ENCODE data around the gene APCDD1L. TPM values are rescaled to one million over a fixed set of nuclear protein-coding genes. Genes with fewer than 3 reads are reported as not detected.

Gene APCDD1L
- total and polyA plus RNA-seq, 7 donors = 0.22 to 1.9 (median 0.84) TPM; not detected in 1

- Histone ChIP-seq H3K27ac (no peak overlapping the region), H3K4me3 (no peak overlapping the region), H3K9me3 (no peaks in the 10 kb centered on the region), H3K36me3 (no peaks in the 10 kb centered on the region), H3K27me3 (no peaks in the 10 kb centered on the region), H3K4me1 (peaks cover 0 to 8% (median 0%) of the 10 kb centered on the region in 4 donors)
- DNase-seq = no peak
- WGBS, 2 donors = 93 to 95% methylated on average over 14 of the region's 14 CpGs
- intact Hi-C loops (cut with DNase I) = no loop called here
- TF ChIP-seq POLR2AphosphoS5 (IDR thresholded peaks at IDR 0.05) = no peak
- TF ChIP-seq EP300 (IDR thresholded peaks at IDR 0.05) = no peak
- no peak for TF ChIP-seq CTCF (IDR thresholded peaks at IDR 0.05)
- no peak for TF ChIP-seq POLR2A (IDR thresholded peaks at IDR 0.05)
These were observed 58.0 kb downstream of the APCDD1L start for GRCh38 chr20:58457083-58457695.

GRCh38 chr20:58454460-58454859 lies 60.7 kb downstream of the APCDD1L start:
- no peak for DNase-seq
- H3K36me3 ChIP-seq = no peaks in the 10 kb centered on the region
- H3K4me1 ChIP-seq = peaks cover 0 to 26% (median 14%) of the 10 kb centered on the region in 4 donors
- H3K27me3 ChIP-seq = no peaks in the 10 kb centered on the region
- H3K4me3 ChIP-seq = no peak overlapping the region
- intact Hi-C loops (cut with DNase I) = no loop called here
- H3K9me3 ChIP-seq = no peaks in the 10 kb centered on the region
- no peak for TF ChIP-seq CTCF (IDR thresholded peaks at IDR 0.05)
- no peak for TF ChIP-seq POLR2A (IDR thresholded peaks at IDR 0.05)
- no peak for TF ChIP-seq EP300 (IDR thresholded peaks at IDR 0.05)
- TF ChIP-seq POLR2AphosphoS5 (IDR thresholded peaks at IDR 0.05) = no peak
- no peak overlapping the region for H3K27ac ChIP-seq

- no peak for TF ChIP-seq POLR2AphosphoS5 (IDR thresholded peaks at IDR 0.05)
- TF ChIP-seq CTCF (IDR thresholded peaks at IDR 0.05) = no peak
- no peak for TF ChIP-seq EP300 (IDR thresholded peaks at IDR 0.05)
- TF ChIP-seq POLR2A (IDR thresholded peaks at IDR 0.05) = no peak
- 83 to 92% methylated on average over 5 of the region's 5 CpGs for WGBS, 2 donors
- H3K27ac ChIP-seq = no peak overlapping the region
These were observed 61.8 kb downstream of the APCDD1L start for GRCh38 chr20:58453391-58453790.

GRCh38 chr20:58452667-58453255 lies 62.4 kb downstream of the APCDD1L start:
- Histone ChIP-seq H3K4me1 (peaks cover 0 to 38% (median 16%) of the 10 kb centered on the region in 4 donors), H3K9me3 (no peaks in the 10 kb centered on the region), H3K4me3 (no peak overlapping the region), H3K36me3 (peaks cover 0 to 7% (median 0%) of the 10 kb centered on the region in 4 donors), H3K27ac (no peak overlapping the region), H3K27me3 (no peaks in the 10 kb centered on the region)
- intact Hi-C loops (cut with DNase I) = no loop called here
- DNase-seq = no peak
- WGBS, 2 donors = 72 to 80% methylated on average over 4 of the region's 4 CpGs
- TF ChIP-seq EP300 (IDR thresholded peaks at IDR 0.05) (no peak), CTCF (IDR thresholded peaks at IDR 0.05) (no peak), POLR2AphosphoS5 (IDR thresholded peaks at IDR 0.05) (no peak), POLR2A (IDR thresholded peaks at IDR 0.05) (no peak)

More at GRCh38 chr20:58453391-58453790, 61.8 kb downstream of the APCDD1L start:
- Histone ChIP-seq H3K9me3 (no peaks in the 10 kb centered on the region), H3K4me1 (peaks cover 0 to 37% (median 16%) of the 10 kb centered on the region in 4 donors), H3K4me3 (no peak overlapping the region), H3K36me3 (peaks cover 0 to 6% (median 0%) of the 10 kb centered on the region in 4 donors), H3K27me3 (no peaks in the 10 kb centered on the region)
- no peak for DNase-seq
- intact Hi-C loops (cut with DNase I) = no loop called here

Data from sigmoid colon (tissue), 7 donors.